GM19025 (cell line): ENCODE results near the gene TBC1D10A.

ENCODE experiments used
- ATAC-seq: cut with Tn5 transposase; IDR thresholded peaks from one replicate; pipeline ENCODE4 v1.9.1; 2021; ENCODE audit warnings: mild to moderate bottlenecking, low read depth, moderate library complexity; ENCODE audit not compliant: unreplicated experiment

Gene TBC1D10A

DNA sequence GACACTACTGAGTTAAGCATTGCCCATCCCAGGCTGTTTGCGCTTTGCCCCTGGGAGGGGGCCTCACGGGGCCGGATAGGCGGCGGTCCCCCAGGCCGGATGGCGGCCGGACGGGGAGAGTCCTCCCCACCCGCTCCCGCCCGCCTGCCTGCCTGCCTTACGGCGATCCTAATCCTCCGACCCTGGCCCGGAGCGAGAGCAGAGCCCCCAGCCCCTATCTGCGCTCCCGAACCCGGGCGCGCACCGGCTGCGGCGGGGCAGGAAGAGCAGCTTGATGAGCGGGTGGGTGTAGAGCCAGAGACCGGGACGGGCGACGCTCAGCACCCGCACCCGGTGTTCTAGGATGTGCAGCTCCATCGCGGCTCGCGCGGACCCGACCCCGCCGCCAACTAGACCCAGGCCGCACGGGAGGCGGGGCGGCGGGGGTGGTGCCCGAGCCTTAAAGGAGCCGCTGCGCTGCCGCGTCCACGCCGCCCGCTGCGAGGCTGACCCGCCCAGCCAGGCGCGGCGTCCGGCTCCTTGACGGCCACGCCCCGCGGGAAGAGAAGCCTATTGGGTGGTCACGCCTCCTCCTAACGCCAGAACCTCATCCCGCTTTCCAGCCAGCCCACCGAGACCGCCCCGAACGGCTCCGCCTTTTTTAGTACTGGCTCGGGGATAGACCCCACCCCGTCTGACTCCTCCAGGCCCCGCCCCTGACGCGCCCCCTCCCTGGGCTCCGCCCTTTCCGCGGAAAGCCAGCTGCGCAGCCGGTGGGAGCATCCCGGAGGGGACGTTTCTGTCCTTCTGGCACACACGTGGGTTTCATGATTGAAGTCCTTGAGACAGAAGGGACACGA, 37.4 kb downstream of the TBC1D10A start, which contains the start of gene CASTOR1:
Gene CASTOR1 (minus strand): TSS at position 365 of the 839 bp plus-strand sequence. CDS start 8 bp downstream, at position 357.
- peak; percentile 60 for ATAC-seq

DNA sequence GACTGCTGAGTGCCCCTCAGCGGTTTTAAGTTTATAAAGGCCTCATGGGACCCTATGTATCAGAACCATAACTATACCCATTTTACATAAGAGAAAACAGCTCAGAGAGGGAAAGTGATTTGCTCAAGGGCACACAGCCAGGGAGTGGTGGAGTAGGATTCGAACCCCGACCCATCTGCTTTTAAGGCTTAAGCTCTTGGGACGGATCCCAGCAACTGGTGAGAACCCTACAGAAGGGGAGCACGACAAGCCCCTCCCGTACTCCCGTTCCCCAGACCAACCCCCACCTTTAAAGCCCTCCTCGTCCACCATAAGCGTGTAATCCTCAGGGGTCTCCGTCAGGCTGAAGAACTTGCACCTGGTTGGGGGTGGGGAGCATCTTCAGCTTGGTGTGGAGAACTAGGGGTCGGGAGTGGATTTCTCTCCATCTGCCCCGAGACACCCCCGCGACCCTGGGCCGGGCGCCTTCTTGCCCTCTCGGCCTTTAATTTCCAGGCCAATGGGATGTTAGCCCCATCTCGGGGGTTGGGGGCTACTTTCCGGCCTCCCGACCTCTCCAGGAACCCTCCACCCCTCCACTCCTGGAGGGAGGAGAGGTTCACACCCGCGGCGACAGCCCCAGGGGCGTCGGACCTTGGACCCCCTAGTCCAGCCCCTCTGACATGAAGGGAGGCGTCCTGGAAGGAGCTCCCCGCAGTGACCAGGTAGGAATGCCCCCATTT, 38.2 kb downstream of the TBC1D10A start:
- ATAC-seq, result no peak

DNA sequence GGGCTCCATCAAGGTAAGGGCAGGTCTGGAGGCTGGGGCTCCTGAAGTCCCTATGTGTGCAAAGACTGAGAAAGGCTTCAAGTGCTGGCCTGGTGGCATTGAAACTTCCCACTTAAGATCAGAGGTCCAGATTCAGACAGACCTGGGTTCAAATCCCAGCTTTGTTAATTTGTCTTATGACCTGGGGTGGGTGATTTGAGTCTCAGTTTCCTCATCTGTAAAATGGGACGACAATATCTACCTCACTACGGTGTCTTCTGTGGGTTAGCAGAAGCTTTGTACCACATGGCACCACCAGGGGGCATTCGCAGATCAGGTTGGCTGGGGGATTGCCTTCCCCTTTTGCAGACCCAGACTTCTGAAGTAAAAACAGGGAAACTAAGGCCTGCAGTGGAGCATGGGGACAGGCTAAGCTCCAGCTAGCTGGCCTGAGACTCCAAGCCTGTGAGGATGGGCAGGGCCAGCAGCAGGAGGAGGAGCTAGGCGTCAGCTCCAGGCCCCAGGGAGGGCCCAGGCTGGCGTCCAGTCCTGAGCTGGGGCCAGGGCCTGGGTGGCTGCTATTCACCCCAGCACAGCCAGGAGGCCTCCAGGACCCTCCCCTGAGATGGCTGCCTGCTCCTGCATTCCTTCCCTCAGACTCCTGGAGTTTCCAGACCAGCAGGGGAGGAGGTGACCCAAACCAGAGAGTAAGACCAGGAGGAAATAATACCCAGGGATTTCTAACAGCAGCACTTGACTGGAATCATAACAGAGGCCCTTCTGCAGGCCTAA, 38.9 kb downstream of the TBC1D10A start:
- no peak for ATAC-seq

DNA sequence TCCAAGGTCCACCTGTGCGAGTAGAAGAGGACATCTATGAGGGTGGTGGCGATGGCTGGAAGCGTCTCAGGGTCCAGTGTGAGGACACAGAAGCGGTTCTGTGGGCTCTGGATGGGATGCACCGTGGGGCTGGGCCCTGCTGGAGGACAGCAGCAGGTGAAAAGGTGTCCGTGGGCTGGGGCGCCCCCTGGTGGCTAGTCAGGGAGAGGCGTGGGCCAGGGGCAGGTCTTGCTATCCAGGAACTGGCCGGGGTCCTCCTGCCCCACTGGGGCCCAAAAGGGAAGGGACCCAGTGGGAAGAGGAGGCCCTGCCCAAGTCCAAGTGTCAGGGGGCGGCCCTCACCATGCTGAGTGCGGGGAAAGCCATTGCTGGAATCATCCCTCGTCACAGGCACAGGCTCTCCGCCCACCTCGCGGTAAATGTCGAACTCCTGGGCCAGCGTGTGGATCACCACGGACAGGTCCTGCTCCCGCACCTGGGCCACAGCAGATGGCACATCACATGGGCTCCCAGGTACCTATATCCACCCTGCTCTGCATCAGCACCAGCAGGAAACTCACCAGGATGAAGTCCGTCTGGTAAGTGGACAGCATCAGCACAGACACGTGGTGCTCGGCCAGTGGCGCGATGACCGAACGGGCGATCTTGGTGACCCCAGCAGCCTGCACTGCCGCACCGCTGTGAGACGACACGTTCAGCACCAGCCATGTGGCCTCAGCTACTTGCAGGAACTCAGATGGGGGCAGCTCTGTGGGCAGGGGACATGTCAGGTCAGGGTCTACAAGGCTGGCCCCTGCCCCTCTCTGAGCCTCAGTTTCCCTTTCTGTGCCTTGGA, 39.7 kb downstream of the TBC1D10A start:
- ATAC-seq, result no peak

DNA sequence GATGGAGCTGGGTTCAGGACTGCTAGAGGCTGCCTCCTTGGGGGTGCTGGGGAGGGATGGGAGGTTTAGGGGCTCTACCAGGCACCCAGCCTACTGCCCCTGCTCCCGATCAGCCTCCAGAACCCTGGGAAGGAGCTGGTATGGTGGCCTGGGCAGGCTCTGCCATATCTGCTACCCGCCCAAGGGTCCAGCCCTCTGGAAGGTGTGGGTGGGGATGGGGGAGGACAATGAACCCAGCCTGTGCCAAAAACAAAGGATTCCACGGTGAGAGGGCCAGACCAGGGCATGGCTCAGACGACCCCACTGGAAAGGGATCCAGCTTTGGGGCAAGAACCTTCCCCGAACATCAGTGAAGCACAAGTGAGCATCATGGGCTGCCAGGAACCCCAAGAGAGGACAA, 40.4 kb downstream of the TBC1D10A start:
- no peak for ATAC-seq

DNA sequence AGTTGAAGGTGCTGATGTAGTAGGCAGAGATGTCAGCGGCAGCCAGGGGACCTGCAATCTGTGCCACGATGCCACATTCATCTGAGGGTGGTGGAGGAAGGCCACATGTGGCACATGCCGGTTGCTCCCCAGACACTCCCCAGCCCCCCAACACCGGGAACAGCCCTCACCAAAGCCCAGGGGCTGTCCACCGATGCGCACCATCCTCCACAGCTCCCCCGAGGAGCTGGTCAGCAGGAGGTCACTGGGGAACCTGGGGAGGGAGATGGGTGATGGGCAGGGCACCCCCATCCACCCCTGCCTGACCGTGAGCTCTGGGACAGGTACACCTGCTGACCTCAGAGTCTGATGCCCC, 40.9 kb downstream of the TBC1D10A start:
- ATAC-seq, result no peak

DNA sequence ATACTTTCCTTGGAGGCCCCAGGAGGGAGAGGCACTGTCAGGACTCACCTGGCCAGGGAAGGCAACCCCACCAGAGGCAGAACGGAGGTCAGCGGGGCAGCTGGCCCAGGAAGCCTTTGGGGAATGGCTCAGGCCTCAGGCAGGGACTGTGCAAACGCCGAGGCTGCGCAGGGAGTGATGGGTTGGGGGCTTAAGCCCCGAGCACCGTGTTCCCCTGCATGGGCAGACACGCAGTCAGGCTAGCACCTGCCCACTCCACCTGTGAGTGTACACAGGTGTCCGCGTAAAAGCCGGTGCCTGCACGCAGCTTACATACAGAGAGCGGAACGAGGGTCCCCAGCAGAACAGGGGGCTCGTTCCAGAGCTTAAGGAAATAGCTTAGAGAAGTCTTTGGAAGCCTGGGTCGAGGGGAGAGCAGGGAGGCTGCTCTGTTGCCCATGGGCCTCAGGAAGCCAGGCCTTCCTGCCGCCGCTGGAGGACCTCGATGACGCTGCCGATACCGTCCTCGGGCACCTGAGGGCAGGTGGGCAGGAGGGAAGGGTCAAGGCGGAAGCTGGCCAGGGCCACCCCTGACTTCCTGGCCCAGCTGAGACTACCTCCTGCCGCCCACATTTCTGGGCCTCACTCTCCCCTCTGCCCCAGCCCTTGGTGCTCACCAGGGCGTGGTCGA, 41.4 kb downstream of the TBC1D10A start:
- ATAC-seq, result no peak

DNA sequence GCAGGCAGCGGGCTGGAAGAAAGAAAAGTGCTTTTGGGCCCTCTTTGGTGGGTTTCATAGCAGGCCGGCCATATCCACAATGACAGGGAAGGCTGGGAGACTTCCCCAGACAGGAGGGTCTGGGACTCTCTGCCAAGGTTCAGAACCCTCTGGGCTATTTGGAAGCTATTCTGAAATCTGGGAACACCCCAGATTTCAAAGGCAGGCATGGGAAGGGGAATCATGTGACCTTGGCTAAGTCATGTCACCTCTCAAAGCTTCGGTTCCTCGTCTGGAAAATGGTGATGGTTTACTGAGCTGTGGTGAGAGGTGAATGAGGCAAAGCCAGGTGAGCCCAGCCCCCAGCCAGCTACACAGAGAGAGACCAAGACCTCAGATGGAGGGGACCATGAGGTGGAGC, 42.1 kb downstream of the TBC1D10A start:
- ATAC-seq, result no peak

DNA sequence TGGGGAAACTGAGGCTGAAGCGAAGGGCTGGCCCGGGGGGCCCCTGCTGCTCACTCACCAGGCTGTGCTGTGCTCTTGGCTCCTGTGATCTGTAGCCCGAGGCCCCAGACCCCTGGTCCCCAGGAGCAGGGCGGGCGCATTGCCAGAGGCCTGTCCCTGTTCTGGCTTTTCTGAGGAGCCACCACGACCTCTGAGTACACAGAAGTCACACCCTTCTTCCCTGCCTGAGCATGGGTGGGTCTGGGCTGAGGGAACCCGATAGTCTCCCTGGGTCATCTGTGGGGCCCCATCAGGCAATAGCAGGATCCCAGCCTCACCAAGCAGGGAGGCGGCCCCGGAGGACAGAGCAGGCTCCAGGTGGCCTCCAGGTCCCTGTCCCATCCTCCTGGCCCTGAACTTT, 42.6 kb downstream of the TBC1D10A start:
- ATAC-seq, result no peak

DNA sequence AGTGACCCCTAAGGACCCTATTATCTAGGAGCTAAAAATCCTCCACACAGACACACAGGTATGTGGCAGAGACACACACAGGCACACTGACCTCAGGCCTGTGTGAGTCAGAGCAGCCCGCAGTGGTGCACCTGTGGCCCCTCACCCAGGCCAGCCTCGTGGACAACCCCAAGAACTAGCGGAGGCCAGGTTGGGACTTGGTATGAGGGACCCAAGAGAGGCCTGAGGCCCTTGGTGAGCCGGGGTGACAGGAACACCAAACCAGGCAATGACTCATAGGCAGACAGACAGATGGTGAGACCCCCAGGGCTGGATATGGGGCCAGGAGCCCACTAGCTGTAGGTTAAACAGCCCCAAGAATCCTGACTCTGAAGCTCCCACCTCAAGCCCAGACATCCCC, 43.4 kb downstream of the TBC1D10A start:
- ATAC-seq, result no peak

DNA sequence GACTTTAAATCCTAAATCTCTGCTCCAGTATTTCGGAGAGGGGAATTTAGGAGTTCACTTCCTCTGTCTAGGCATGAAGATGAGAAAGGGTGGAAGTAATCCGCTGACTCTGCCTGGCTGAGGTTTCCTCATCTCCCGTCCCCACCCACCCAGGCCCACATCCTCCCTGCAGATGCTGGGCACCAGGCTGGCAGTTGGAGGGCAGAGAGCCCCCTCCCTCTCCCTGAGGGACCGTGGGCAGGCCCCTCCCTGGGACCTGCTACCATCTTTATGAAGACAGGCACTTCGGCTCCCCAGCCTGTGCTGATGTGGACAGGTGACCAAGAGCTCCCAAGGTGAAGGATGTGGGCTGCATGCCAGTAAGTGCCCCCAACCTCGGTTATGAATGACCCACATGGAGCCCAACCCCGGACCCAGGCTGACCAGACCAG, 44.1 kb downstream of the TBC1D10A start:
- no peak for ATAC-seq

DNA sequence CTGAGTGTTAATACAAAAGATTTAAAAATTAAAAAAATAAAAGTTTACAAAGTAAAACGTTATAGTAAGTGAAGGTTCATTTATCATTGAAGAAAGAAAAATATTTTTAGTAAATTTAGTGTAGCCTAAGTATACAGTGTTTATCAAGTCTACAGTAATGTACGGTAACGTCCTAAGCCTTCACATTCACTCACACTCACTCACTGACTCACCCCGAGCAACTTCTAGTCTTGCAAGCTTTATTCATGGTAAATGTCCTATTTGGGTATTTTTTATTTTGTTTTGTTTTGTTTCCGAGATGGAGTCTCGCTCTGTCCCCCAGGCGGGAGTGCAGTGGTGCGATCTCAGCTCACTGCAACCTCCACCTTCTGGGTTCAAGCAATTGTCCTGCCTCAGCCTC, 46.2 kb downstream of the TBC1D10A start:
- no peak for ATAC-seq

DNA sequence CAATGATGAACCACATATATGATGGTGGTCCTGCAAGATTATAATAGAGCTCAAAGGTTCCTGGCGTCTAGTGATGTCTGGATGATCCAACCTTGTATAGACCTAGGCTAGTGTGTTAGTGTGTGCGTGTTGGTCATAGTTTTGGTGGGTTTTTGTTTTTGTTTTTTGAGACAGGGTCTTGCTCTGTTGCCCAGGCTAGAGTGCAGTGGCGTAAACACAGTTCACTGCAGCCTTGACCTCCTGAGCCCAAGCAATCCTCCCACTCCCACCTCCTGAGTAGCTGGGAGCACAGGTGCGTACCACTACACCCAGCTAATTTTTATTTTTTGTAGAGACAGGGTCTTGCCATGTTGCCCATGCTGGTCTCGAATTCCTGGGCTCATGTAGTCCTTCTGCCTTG, 46.8 kb downstream of the TBC1D10A start:
- no peak for ATAC-seq

DNA sequence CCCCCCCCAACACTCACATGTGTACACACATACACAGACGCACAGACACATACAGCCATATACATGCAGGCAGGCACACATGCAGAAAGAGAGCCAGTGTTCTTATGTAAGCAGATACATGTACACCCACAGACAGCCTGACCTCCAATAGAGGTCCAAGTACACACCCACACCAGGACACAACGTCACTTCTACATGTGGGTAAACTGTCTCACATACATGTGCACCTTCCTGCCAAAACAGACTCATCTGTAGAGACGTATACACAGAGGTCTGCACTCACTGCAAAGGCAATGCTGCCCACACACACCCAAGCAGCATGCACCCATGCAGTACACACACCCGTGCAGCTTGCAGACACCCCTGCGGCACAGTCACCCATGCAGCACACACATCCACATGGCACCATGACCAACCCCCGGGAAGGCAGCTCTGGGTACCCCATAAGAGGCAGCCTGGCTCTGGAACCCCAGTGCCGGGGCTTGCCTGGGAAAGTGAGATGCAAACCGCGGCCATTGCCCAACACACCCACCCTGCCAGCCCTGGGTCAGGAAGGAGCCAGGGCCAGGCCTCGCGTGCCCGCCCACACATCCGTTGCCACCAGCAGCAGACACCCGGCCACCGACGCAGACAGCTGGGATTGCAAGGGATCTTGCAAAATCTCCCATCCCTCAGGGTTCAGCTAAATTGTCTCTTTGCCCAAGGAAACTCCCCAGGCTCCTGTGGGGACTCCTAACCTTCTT, 47.5 kb downstream of the TBC1D10A start:
- ATAC-seq, result no peak

DNA sequence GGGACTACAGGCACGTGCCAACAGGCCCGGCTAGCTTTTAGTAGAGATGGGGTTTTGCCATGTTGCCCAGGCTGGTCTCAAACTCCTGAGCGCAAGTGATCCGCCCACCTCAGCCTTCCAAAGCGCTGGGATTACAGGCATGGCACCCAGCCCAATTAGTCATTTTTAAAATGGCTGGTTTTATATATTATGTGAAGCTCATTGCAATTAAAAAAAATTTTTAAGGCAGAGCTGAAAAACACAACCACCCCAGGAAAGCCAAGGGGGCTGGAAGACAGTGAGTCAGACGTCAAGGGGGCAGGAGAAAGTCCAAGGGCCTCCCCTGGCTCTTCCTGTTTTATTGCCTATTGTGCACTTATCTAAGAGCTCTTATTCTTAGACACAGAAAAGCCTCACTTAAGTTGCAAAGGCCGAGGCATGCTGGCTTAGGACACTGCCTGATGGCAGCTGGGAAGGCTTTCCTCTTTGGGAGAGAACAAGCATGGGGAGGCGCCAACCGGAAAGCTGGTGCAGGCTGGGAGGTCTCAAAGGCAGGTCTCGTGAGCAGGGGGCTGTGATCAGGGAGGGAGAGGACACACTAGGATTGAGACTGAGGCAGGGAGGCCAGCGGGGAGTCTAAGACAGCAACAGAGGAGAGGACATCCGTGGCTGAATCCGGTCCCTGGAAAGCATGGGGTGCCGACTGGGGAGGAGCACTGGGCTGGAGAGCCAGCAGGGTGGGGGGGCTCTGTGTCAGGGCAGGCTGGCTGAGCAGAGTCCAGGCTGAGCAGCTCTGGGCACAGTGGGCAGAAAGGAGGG, 49.0 kb downstream of the TBC1D10A start:
- ATAC-seq, result no peak

DNA sequence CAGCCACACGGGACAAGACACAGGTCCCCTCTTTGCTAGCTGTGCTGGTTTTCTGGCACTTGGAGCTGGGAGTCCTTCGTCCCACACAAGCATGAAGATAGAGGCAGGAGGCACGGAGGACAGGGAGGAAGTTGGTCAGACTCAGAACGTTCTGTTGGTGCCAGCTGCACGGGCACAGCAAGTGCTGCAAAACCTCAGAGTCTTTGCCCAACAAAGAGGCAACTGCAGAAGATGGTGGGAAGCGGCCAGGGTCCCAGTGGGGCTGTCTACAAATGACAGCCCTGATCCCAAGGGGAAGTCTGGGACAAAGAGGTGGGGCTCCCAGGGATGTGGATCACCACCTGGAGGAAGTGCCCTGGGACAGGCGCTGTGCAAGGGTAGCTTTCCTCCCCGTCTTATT, 50.7 kb downstream of the TBC1D10A start:
- no peak for ATAC-seq

DNA sequence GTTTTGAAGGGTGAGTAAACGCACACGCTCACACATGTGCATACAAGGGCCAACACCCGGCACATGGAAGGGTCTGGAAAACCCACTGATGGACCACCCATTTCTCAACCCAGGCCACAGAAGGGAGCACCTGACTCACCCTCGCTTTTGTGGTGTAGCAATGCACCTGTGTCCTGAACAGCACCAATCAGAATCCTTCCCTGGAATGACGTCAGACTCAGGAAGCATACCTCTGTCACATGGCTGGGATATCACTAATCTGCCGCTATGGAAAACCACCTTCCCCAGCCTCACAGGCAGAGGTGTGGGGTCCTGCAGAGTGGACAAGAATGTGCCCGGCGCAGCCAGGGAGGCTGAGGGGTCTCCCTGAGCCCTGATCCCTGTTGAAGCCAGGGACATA, 51.1 kb downstream of the TBC1D10A start:
- no peak for ATAC-seq

DNA sequence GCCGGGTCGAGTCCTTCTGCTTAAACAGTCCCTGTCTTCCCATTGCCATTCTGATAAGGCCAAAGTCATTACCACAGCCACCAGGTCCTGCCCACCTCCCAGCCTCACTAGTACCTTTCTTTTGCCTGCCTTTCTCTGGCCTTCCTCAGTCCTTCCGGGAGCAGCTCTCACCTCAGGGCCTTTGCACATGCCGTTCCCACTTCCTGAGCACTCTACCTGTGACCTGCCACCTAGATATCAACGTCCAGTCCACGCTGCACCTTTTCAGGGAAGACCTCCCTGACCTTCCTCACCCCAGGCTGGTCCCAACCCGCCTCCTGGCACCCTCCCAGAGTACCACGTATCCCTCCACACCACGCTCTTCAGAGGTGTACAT, 52.3 kb downstream of the TBC1D10A start:
- no peak for ATAC-seq
